Stomach (tissue), 9 donors: ENCODE data around the gene CASP2. TPM values are rescaled to one million over a fixed set of nuclear protein-coding genes. Genes with fewer than 3 reads are reported as not detected.

Experiments used
- DNase-seq, 2 donors: peaks; one replicate each; pipeline versions ENCODE4 v3.0.0 to v3.0.0-alpha.2; 2013 to 2019
- H3K27ac ChIP-seq, 5 donors: fragments of 200-600 bp in 4 of 5; sonication (generic) in 4 of 5; one replicate each; pipeline ENCODE4 v1.5.1; 2013 to 2019; ENCODE audit warnings: mild to moderate bottlenecking in 1 of 5, moderate library complexity in 1 of 5
- H3K27me3 ChIP-seq, 3 donors: fragments of 200-600 bp; sonication (generic); one replicate each; pipeline ENCODE4 v1.5.1; 2017 to 2019; ENCODE audit warnings: mixed run types in 1 of 3
- H3K36me3 ChIP-seq, 4 donors: fragments of 200-600 bp; sonication (generic); 1 replicate in 3 of 4; 2 replicates in 1 of 4; pipeline ENCODE4 v1.5.1; 2016 to 2019
- H3K4me1 ChIP-seq, 4 donors: fragments of 200-600 bp; sonication (generic); one replicate each; pipeline ENCODE4 v1.5.1; 2016 to 2019
- H3K4me3 ChIP-seq, 4 donors: fragments of 200-600 bp; sonication (generic) in 3 of 4; one replicate each; pipeline ENCODE4 v1.5.1; 2016 to 2019; ENCODE audit warnings: mild to moderate bottlenecking in 1 of 4
- H3K9me3 ChIP-seq, 4 donors: fragments of 200-600 bp; sonication (generic); one replicate each; pipeline ENCODE4 v1.5.1; 2016 to 2019
- CTCF ChIP-seq, 7 experiments: fragments of 450-650 bp in 4 of 7; fragments of 200-600 bp in 3 of 7; sonication (generic) in 3 of 7; IDR thresholded peaks; one replicate each; pipeline ENCODE4 v1.5.1; 2016 to 2019; ENCODE audit warnings: antibody characterized with exemption in 7 of 7, control low read depth in 2 of 7, mild to moderate bottlenecking in 1 of 7
- EP300 ChIP-seq: sonication (generic); formaldehyde crosslinking; IDR thresholded peaks from one replicate; pipeline ENCODE4 v1.6.1; 2017; ENCODE audit warnings: antibody characterized with exemption
- POLR2A ChIP-seq, 4 donors: fragments of 450-650 bp; IDR thresholded peaks; one replicate each; pipeline ENCODE4 v1.6.1; 2016; ENCODE audit warnings: antibody characterized with exemption in 4 of 4, control low read depth in 2 of 4, mild to moderate bottlenecking in 1 of 4, moderate library complexity in 1 of 4
- POLR2AphosphoS5 ChIP-seq, 3 donors: sonication (generic); formaldehyde crosslinking; IDR thresholded peaks; one replicate each; pipeline ENCODE4 v1.6.1; 2016; ENCODE audit warnings: antibody characterized with exemption in 3 of 3
- WGBS, 5 donors: extraction: QIAGEN DNeasy Blood & Tissue Kit in 3 of 5; methylation state at CpG; one replicate each; pipeline versions ENCODE4 v1.1.5 to v1.1.7; 2013 to 2018; 5-methylcytosine and 5-hydroxymethylcytosine counted together
- intact Hi-C: fragments of 100-400 bp; cut with DNase I; formaldehyde crosslinking; loops from one replicate; pipeline ENCODE4 v1.15.1; 2023; ENCODE audit warnings: low total_unique reads
- polyA plus RNA-seq, 3 donors: library from polyadenylated mRNA; stranded (reverse); fragments of 200-250 nt; gene quantifications; one replicate each; pipeline ENCODE4 v1.2.3, GENCODE V29; 2013
- total RNA-seq, 5 donors: library from RNA; depleted of rRNA; stranded (reverse); fragments of >200 nt; gene quantifications; one replicate each; pipeline versions ENCODE4 v1.1.0 to v1.2.3, GENCODE V29; 2014 to 2016
- donor health status: healthy with polysubstance abuse.
- donor health status: Bipolar disorder and iron deficiency.
- donor health status: healthy.

Gene CASP2
- total and polyA plus RNA-seq, 8 donors, result 4.6 to 27.7 (median 15.5) TPM

GRCh38 chr7:143256932-143257331 is 31.2 kb upstream of the CASP2 start:
- Histone ChIP-seq H3K4me1 (peaks cover 0 to 26% (median 6%) of the 10 kb centered on the region in 4 donors), H3K36me3 (no peaks in the 10 kb centered on the region), H3K27ac (no peak overlapping the region), H3K27me3 (no peaks in the 10 kb centered on the region), H3K4me3 (no peak overlapping the region), H3K9me3 (no peaks in the 10 kb centered on the region)
- DNase-seq, result no peak
- TF ChIP-seq EP300 (no peak), CTCF (IDR thresholded peaks at IDR 0.05) (no peak), POLR2AphosphoS5 (IDR thresholded peaks at IDR 0.05) (no peak), POLR2A (IDR thresholded peaks at IDR 0.05) (no peak)
- intact Hi-C loops, result no loop called here
- WGBS, 5 donors, result 89 to 94% (median 92%) methylated on average over 4 of the region's 4 CpGs

GRCh38 chr7:143257501-143257900 is 30.6 kb upstream of the CASP2 start:
- no peaks in the 10 kb centered on the region for H3K27me3 ChIP-seq
- H3K9me3 ChIP-seq, result no peaks in the 10 kb centered on the region
- 76 to 85% (median 79%) methylated on average over 5 of the region's 5 CpGs for WGBS, 5 donors
- DNase-seq, result no peak
- intact Hi-C loops, result no loop called here
- no peak overlapping the region for H3K4me3 ChIP-seq
- H3K27ac ChIP-seq, result no peak overlapping the region
- H3K36me3 ChIP-seq, result no peaks in the 10 kb centered on the region
- TF ChIP-seq CTCF (IDR thresholded peaks at IDR 0.05), result no peak
- H3K4me1 ChIP-seq, result peaks cover 0 to 26% (median 8%) of the 10 kb centered on the region in 4 donors

GRCh38 chr7:143258831-143259230 is 29.3 kb upstream of the CASP2 start:
- Histone ChIP-seq H3K27ac (peak overlapping the region in 2 of 5 donors; percentile 40 to 52), H3K4me3 (no peak overlapping the region)
- 6 to 20% (median 12%) methylated on average over 2 of the region's 2 CpGs for WGBS, 5 donors

GRCh38 chr7:143259765-143260164 is 28.4 kb upstream of the CASP2 start:
- Histone ChIP-seq H3K27me3 (no peaks in the 10 kb centered on the region), H3K36me3 (peaks cover 0 to under 1% (median 0%) of the 10 kb centered on the region in 4 donors), H3K4me3 (no peak overlapping the region), H3K4me1 (peaks cover 8 to 39% (median 21%) of the 10 kb centered on the region in 4 donors), H3K27ac (no peak overlapping the region), H3K9me3 (no peaks in the 10 kb centered on the region)
- 70 to 89% (median 85%) methylated on average over 2 of the region's 2 CpGs for WGBS, 5 donors
- DNase-seq, result no peak
- intact Hi-C loops, result no loop called here
- no peak for TF ChIP-seq POLR2AphosphoS5 (IDR thresholded peaks at IDR 0.05)
- TF ChIP-seq CTCF (IDR thresholded peaks at IDR 0.05), result no peak
- no peak for TF ChIP-seq POLR2A (IDR thresholded peaks at IDR 0.05)
- no peak for TF ChIP-seq EP300

More at GRCh38 chr7:143258831-143259230, 29.3 kb upstream of the CASP2 start:
- intact Hi-C loops, result no loop called here
- H3K4me1 ChIP-seq, result peaks cover 0 to 31% (median 12%) of the 10 kb centered on the region in 4 donors
- H3K27me3 ChIP-seq, result no peaks in the 10 kb centered on the region
- H3K36me3 ChIP-seq, result no peaks in the 10 kb centered on the region
- TF ChIP-seq POLR2A (IDR thresholded peaks at IDR 0.05) (no peak), POLR2AphosphoS5 (IDR thresholded peaks at IDR 0.05) (peak in 1 of 3 donors; percentile 10), CTCF (IDR thresholded peaks at IDR 0.05) (no peak), EP300 (no peak)
- DNase-seq, result no peak
- no peaks in the 10 kb centered on the region for H3K9me3 ChIP-seq
